Ishikawa (cell line): ENCODE results near the gene SGCG.

ENCODE experiments used
- CEBPB ChIP-seq: IDR thresholded peaks from 2 replicates; pipeline ENCODE4 v1.6.1; 2012
- CREB1 ChIP-seq: IDR thresholded peaks from 2 replicates; pipeline ENCODE4 v1.6.1; 2012; ENCODE audit warnings: low read depth
- EGR1 ChIP-seq: IDR thresholded peaks from 2 replicates; pipeline ENCODE4 v1.6.1; 2012
- EP300 ChIP-seq: IDR thresholded peaks from 2 replicates; pipeline ENCODE4 v1.6.1; 2012; ENCODE audit warnings: borderline replicate concordance
- FOXM1 ChIP-seq: IDR thresholded peaks from 2 replicates; pipeline ENCODE4 v1.6.1; 2012; ENCODE audit warnings: low read depth, borderline replicate concordance
- MAX ChIP-seq: IDR thresholded peaks from 2 replicates; pipeline ENCODE4 v1.6.1; 2012
- NFIC ChIP-seq: IDR thresholded peaks from 2 replicates; pipeline ENCODE4 v1.6.1; 2012
- RAD21 ChIP-seq: IDR thresholded peaks from 2 replicates; pipeline ENCODE4 v1.6.1; 2012; ENCODE audit warnings: low read depth
- REST ChIP-seq: IDR thresholded peaks from 2 replicates; pipeline ENCODE4 v1.6.1; 2012; ENCODE audit warnings: low read depth, mild to moderate bottlenecking
- TAF1 ChIP-seq: IDR thresholded peaks from 2 replicates; pipeline ENCODE4 v1.6.1; 2012; ENCODE audit warnings: low read depth, mild to moderate bottlenecking
- TCF12 ChIP-seq: IDR thresholded peaks from 2 replicates; pipeline ENCODE4 v1.6.1; 2012; ENCODE audit warnings: low read depth
- TEAD4 ChIP-seq: IDR thresholded peaks from 2 replicates; pipeline ENCODE4 v1.6.1; 2012
- USF1 ChIP-seq: IDR thresholded peaks from 2 replicates; pipeline ENCODE4 v1.6.1; 2012
- YY1 ChIP-seq: IDR thresholded peaks from 2 replicates; pipeline ENCODE4 v1.6.1; 2012; ENCODE audit warnings: low read depth
- ZBTB7A ChIP-seq: IDR thresholded peaks from 2 replicates; pipeline ENCODE4 v1.6.1; 2012; ENCODE audit warnings: low read depth

SGCG gene

GRCh38 chr13:23180711-23181110 is at the start of gene SGCG:
TSS of gene SGCG (plus strand) at chr13:23180979. CDS start at chr13:23203695, 22,716 bp downstream.
- TF ChIP-seq EP300, result no peak
- TF ChIP-seq TAF1, result no peak
- TF ChIP-seq CREB1, result no peak
- no peak for TF ChIP-seq USF1
- TF ChIP-seq CEBPB, result no peak
- no peak for TF ChIP-seq REST
- TF ChIP-seq TEAD4, result no peak
- no peak for TF ChIP-seq YY1
- TF ChIP-seq FOXM1, result no peak

- TF ChIP-seq RAD21, result no peak
- no peak for TF ChIP-seq YY1
- TF ChIP-seq MAX, result no peak
- no peak for TF ChIP-seq EGR1
- TF ChIP-seq TCF12, result no peak
- TF ChIP-seq NFIC, result no peak
- no peak for TF ChIP-seq CREB1
- TF ChIP-seq USF1, result no peak
- no peak for TF ChIP-seq TEAD4
- no peak for TF ChIP-seq FOXM1
- no peak for TF ChIP-seq EP300
- no peak for TF ChIP-seq ZBTB7A
- TF ChIP-seq TAF1, result no peak
- TF ChIP-seq CEBPB, result no peak
- TF ChIP-seq REST, result no peak
These were observed 46.2 kb upstream of the SGCG start for GRCh38 chr13:23134542-23134941.

GRCh38 chr13:23140492-23140891 is 40.3 kb upstream of the SGCG start:
- no peak for TF ChIP-seq REST
- TF ChIP-seq USF1, result no peak
- TF ChIP-seq ZBTB7A, result no peak
- TF ChIP-seq TCF12, result no peak
- TF ChIP-seq TEAD4, result no peak
- no peak for TF ChIP-seq NFIC
- no peak for TF ChIP-seq CEBPB
- no peak for TF ChIP-seq FOXM1
- TF ChIP-seq RAD21, result no peak
- TF ChIP-seq EP300, result no peak
- no peak for TF ChIP-seq CREB1
- no peak for TF ChIP-seq EGR1
- no peak for TF ChIP-seq MAX
- TF ChIP-seq TAF1, result no peak
- no peak for TF ChIP-seq YY1

- TF ChIP-seq EGR1 (no peak), TCF12 (no peak)
These were observed 38.8 kb upstream of the SGCG start for GRCh38 chr13:23141964-23142363.
